HG02885 (cell line): ENCODE results near the gene POP4.
"Not testable (repeated sequence)": the region's sequence is repeated elsewhere in the genome, so short reads cannot be mapped to it uniquely, and the experiment has no call there.

Source experiments
- ATAC-seq: cut with Tn5 transposase; IDR thresholded peaks from one replicate; pipeline ENCODE4 v1.9.1; 2021; ENCODE audit warnings: mild to moderate bottlenecking; ENCODE audit not compliant: unreplicated experiment, poor library complexity

POP4 gene

GRCh38 chr19:29605653-29606419, at the start of gene POP4:
POP4 (plus strand) TSS chr19:29606283; CDS start chr19:29606319, 36 bp downstream.
- ATAC-seq, result peak; percentile 76

- not testable (repeated sequence) for ATAC-seq
These were observed 47.0 kb upstream of the POP4 start for GRCh38 chr19:29559110-29559509.

- no peak for ATAC-seq
These were observed 46.3 kb upstream of the POP4 start for GRCh38 chr19:29559743-29560142.

GRCh38 chr19:29560313-29561075, 45.6 kb upstream of the POP4 start:
- no peak for ATAC-seq

- no peak for ATAC-seq
These were observed 44.5 kb upstream of the POP4 start for GRCh38 chr19:29561601-29562000.

GRCh38 chr19:29562299-29563297, 43.5 kb upstream of the POP4 start:
- ATAC-seq, result no peak

- ATAC-seq, result no peak
These were observed 42.5 kb upstream of the POP4 start for GRCh38 chr19:29563486-29564101.

- ATAC-seq, result no peak
These were observed 41.5 kb upstream of the POP4 start for GRCh38 chr19:29564574-29565005.

- no peak for ATAC-seq
These were observed 40.9 kb upstream of the POP4 start for GRCh38 chr19:29565171-29565570.

GRCh38 chr19:29566496-29567054, 39.5 kb upstream of the POP4 start:
- no peak for ATAC-seq

- no peak for ATAC-seq
These were observed 38.6 kb upstream of the POP4 start for GRCh38 chr19:29567366-29567915.

GRCh38 chr19:29568036-29569025, 37.8 kb upstream of the POP4 start:
- ATAC-seq, result no peak

- ATAC-seq, result no peak
These were observed 36.8 kb upstream of the POP4 start for GRCh38 chr19:29569038-29569911.

- no peak for ATAC-seq
These were observed 34.9 kb upstream of the POP4 start for GRCh38 chr19:29571181-29571580.

GRCh38 chr19:29573486-29573885, 32.6 kb upstream of the POP4 start:
- ATAC-seq, result no peak

- ATAC-seq, result no peak
These were observed 31.6 kb upstream of the POP4 start for GRCh38 chr19:29574510-29574909.

GRCh38 chr19:29576046-29576606, 30.0 kb upstream of the POP4 start:
- ATAC-seq, result no peak
